Kidney capillary endothelial cell (primary cell): ENCODE measurements around the gene OAF.

Experiments
- DNase-seq: peaks from one replicate; pipeline ENCODE4 v3.0.0-alpha.2; 2018; ENCODE audit warnings: low spot score

The OAF gene

GRCh38 chr11:120184371-120184945, 26.4 kb upstream of the OAF start:
- DNase-seq = no peak

DNA sequence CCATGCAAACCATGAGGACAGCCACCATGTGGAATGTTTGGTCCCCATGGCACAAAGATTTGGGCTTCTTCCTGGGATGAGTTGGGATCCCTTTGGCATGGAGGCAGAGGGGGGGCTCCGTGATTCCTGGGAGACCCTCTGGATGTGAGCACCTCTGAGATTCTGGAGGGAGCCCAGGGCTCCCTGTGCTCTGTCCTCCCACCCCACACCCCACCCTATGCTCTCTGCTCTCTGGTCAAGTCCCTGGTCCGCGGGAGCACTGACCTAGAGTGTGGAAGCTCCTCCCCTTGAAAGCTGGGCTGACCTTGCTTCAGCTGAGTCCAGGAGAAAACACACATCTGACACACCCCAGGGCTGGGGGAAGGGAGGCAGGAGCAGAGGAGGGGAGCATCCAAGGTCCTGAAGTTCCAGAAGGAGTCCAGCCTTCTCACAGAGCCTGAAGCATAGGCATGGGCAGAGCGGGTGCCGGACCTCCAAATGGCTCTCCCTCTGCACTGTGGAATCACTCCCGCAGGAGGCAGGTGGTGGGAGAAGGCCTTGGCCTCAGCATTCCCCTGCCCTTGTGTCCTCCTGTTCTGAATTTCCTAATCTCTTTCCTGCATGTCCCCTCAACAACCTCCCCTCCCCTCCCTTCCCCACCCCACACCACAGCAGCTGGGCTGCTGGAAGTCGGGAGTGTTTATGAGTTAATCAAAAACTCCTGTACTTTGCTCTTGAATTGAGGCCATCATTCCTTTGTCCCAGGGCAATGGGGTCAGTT, 25.7 kb upstream of the OAF start:
- no peak for DNase-seq

- no peak for DNase-seq
These were observed 25.0 kb upstream of the OAF start for GRCh38 chr11:120185706-120186455.

GRCh38 chr11:120186456-120186773, 24.4 kb upstream of the OAF start:
- no peak for DNase-seq

DNA sequence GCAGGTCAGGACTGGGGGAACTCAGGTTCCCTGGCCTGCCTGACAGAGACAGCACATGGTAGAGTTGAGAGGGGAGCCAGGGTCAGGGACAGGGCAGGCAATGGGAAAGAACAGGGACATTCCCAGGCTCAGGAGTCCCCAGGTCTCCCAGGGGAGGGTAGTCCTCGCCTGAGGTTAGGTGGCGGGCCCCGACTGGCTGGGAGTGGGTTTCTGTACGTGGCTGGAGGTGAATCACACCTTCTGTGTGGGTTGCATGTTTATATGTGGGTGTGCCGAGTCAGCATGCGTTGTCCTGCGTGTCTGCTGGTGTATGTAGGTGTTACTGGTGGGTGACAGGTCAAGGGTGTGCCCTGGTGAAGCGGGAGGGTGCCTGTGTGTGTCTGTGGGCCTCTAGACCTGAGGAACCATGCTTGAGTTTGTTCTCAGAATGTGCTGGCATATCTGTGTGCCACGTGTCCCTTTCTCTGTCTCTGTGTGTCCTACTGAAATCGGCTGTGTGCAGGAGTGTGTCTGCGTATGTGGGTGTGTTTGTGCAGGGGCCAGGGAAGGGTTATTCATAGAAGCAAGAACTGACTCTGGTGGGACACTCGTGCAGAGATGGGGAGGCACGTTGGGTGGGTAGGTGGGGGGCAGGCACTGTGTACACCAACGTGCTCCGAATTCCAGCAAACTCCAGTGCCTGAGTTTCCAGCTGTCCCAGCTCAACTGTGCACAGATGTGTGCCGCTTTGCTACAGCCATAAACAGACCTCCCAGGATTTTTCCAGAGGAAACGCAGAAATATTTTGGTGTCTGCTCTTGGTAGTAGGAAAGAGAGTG, 23.8 kb upstream of the OAF start:
- no peak for DNase-seq

GRCh38 chr11:120188371-120188770, 22.5 kb upstream of the OAF start:
- DNase-seq = no peak

DNA sequence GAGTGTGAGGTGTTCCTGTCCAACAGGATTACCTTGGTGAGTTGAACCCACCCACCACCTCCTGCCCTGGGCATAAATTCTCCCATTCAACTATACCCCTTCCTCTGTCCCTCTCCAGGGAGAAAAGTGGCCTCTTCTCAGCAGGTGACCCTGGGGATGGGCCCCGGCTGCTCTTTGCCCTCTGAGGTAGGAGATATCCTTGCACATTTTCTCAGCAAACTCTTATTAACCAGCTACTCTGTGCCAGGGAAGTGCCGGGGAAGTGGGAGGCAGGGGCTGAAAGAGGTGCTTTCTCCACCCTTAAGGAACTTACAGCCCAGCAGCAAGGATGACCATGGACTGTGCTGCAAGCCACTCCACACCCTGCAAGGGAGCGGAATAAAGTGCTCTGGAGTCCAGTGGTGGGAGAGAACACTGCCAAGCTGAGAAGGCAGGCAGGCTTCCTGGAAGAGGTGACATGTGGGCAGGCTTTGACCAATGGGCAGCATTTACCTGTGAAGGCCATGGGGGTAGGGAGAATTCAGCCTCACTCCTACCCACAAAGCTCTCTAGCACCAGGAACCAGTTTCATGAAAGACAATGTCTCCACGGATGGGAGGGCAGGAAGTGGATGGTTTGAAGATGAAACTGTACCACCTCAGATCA, 21.9 kb upstream of the OAF start:
- DNase-seq = no peak

GRCh38 chr11:120191058-120191457, 19.8 kb upstream of the OAF start:
- DNase-seq = no peak

DNA sequence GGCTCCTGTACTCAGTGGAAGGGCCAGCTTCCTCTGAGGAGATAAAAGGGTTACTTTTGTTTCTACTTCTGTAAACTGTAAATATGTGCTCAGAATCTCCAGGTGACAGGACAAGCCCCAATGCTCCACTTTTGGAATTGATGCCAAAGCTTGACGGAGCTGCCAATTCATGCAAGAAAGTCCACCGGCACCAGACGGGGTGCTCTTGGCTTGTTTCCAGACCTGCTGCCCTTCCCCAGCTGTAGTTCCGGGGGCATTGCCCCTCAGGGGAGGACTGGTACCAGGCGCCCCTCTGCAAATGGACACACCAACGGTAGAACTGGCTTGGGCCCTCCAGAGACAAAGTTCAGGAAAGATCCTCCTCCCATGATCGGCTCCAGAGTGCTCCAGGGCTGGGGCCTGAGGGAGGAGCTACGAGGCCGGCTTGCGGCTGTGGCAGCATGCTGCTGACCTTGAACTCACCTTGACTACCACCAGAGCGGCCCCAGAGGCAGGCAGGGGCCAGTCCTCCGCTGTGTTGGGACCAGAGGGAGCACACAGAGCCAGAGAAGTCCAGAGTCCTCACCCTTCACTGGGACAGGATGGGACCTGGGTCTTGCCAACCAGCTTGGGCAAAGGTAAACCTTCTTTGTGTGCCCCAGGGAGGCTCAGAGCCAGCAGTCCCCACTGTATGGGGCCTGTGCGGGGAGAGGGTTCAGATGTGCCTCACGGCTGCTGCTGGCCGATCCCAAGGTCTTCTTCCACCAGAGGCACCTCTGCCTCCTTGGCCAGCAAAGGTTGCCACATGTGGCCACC, 17.8 kb upstream of the OAF start:
- no peak for DNase-seq

GRCh38 chr11:120194166-120194565, 16.7 kb upstream of the OAF start:
- no peak for DNase-seq

GRCh38 chr11:120195601-120196320, 15.1 kb upstream of the OAF start:
- DNase-seq = no peak

- no peak for DNase-seq
These were observed 14.0 kb upstream of the OAF start for GRCh38 chr11:120196826-120197225.

DNA sequence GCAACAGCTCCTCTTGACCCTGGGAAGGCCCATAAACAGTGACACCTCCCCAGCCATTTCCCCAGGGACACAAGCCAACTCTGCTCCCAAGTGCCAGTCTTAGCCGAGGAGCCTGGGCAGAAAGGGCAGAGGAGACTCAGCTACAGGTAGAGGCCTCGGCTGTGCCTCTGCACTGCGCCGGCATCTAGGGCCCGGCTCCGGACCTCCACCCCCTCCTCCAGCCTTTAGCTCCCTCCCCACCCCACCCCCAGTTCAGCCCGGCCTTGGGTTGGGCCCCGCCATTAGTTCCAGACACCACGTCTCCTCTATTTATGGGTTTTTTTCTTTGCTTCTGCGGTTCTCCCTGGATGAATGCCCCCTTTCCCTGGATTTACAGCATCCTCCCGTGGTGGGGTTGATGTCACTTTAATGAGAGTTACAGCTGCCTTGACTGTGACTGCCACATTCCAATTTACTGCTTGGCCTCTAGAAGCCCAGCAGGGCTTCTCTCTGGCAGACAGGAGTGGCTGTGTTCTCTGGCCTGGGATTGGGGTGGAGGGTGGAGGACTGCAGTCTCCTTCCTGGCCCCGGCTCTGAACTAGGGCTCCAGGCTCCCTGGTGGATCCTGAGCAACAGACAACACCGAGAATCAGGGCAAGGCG, 13.5 kb upstream of the OAF start:
- no peak for DNase-seq

DNA sequence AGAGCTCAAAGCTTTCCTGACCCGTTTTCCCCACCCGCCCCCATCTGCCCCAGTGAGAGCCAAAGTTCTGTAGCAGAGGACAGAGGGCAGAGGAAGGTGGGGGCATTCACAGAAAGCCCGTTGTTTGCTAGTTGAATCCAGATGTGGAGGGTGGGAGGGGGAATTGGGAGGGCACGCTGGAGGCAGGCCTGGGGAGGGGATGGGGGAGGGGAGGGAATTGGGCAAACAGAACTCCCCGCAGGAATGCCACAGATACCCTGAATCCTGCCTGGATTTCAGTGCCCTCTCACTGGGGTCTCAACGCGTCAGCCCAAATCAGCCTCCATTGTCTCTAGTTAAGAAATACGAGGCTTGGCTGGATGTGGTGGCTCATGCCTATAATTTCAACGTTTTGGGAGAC, 12.9 kb upstream of the OAF start:
- no peak for DNase-seq

GRCh38 chr11:120198403-120198786, 12.4 kb upstream of the OAF start:
- no peak for DNase-seq

DNA sequence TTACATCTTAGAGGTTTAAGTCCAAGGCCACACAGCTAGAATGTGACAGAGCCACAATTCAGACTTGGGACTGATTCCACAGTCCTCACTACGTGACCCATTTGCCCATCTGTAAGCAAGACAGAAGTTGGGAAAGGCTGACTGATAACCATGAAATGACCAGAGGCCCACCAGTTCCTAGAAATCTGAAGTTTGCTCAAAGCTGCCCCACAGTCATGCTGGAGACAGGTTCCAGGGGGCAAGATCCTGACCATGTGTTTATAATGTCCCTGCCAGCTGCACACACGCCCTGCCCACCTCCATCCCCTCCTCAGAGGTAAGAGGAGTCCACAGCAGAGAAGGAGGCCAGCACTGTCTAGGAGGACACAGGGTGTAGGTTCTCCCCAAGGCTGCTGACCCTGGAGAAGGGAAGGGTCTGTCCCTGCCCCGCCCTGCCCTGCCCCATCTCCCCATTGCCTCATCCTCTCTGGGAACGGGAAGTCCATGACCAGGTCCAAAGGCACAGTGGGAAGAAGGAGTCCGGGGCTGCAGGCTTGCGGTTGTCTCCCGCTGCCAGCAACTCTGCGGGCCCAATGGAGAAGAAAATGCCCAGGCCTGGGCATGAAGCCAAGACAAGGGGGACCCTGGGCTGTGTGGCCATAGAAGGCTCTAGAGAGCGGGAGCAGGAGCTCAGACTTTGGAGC, 11.9 kb upstream of the OAF start:
- DNase-seq = no peak

DNA sequence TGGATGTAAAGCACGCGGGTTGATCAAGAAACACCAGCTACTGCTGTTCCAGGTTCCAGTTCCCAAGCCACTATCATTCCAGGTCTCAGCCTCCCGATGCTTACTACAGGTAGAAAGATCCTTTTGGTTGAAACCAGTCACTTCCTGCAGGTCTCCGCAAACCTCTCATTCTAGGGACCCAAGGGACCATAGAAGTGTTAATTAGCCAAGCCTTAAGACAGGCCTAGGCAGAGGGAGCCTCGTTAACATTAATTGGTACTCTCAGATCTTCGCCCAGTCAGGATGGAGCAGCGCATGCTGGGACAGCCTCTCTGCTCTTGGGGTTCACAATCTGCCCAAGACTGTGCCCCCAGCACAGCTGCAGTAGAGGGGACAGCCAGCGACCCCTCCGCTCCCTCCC, 11.2 kb upstream of the OAF start:
- no peak for DNase-seq

DNA sequence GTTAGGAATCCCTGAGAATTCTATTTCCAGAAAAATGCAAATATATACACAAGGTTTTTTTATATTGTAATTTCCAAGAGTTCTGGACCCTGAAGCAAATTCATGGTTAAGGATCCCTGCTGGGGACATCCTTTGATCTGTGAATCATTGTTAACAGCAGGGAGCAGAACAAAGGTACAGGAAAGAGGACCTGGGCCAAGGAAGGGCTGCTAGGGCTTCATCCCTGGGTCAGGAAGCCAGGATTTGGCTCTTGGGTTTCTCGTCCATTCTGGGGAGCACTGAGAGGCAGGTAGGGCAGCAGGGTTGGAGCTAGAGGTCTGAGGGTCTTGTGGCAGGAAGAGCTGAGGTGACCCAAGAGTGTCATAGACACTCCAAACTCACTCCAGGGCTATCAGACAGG, 10.2 kb upstream of the OAF start:
- DNase-seq = no peak

DNA sequence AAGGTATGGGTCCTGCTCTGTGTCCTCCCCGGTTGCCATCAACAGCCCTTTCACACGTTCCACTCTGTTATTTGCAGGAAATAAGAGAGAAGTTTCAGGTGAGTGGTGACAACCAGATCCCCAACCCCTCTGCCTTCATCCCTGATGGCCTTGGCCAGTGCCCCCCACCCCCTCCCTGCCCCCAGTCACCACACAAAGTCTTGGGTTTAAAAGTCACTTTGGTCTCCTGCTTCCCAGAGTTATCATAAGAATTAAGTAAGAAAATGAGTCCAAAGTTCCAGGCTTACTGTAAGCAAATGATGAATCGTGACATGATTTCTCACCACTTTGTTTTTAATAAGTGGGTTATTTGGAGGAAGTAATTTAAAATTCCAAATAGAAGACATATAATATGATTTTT, 9.2 kb upstream of the OAF start:
- DNase-seq = no peak

DNA sequence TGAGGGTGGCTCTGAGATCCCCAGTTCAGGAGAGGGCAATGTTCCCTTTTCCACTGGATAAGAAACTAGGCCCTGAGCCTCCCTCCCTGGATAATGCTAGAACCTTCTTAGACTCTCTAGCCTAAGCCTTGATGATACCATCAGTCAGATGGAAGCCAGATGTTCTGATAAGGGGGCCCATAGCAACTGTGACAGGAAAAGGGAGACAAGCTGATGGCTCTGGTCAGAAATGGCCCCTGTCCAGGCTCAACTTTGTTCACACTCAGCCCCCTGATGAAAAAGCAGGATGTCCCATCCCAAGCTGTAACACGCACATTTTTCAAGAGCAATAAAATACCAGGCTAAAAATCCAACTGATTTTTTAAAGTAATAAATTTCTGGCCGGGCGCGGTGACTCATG, 7.2 kb upstream of the OAF start:
- no peak for DNase-seq
